Nephron progenitor cell (in vitro differentiated cells): ENCODE data around the gene SSU72.

Experiments used
- DNase-seq: peaks from one replicate; pipeline ENCODE4 v3.0.0; 2021
- H3K27ac Mint-ChIP-seq: 2 replicates; pipeline ENCODE4 v1.8.0; 2021; ENCODE audit warnings: mild to moderate bottlenecking, moderate library complexity, mixed read lengths
- H3K27me3 Mint-ChIP-seq: 2 replicates; pipeline ENCODE4 v1.8.0; 2021; ENCODE audit warnings: mild to moderate bottlenecking, low read depth, mixed read lengths; ENCODE audit not compliant: poor library complexity
- H3K36me3 Mint-ChIP-seq: 2 replicates; pipeline ENCODE4 v1.8.0; 2021; ENCODE audit warnings: low read depth, mixed read lengths
- H3K4me1 Mint-ChIP-seq: 2 replicates; pipeline ENCODE4 v1.8.0; 2021; ENCODE audit warnings: mixed read lengths
- H3K4me3 Mint-ChIP-seq: 2 replicates; pipeline ENCODE4 v1.8.0; 2021; ENCODE audit warnings: mild to moderate bottlenecking, moderate library complexity, mixed read lengths
- H3K9me3 Mint-ChIP-seq: 2 replicates; pipeline ENCODE4 v1.8.0; 2021; ENCODE audit warnings: mild to moderate bottlenecking, moderate library complexity, mixed read lengths
- TF ChIP-seq, protein P1 (sequence below): fragments of 200-600 bp; sonication (generic); IDR thresholded peaks from 2 replicates; pipeline ENCODE4 v1.5.0; 2021; ENCODE audit warnings: antibody characterized with exemption

Gene SSU72

DNA sequence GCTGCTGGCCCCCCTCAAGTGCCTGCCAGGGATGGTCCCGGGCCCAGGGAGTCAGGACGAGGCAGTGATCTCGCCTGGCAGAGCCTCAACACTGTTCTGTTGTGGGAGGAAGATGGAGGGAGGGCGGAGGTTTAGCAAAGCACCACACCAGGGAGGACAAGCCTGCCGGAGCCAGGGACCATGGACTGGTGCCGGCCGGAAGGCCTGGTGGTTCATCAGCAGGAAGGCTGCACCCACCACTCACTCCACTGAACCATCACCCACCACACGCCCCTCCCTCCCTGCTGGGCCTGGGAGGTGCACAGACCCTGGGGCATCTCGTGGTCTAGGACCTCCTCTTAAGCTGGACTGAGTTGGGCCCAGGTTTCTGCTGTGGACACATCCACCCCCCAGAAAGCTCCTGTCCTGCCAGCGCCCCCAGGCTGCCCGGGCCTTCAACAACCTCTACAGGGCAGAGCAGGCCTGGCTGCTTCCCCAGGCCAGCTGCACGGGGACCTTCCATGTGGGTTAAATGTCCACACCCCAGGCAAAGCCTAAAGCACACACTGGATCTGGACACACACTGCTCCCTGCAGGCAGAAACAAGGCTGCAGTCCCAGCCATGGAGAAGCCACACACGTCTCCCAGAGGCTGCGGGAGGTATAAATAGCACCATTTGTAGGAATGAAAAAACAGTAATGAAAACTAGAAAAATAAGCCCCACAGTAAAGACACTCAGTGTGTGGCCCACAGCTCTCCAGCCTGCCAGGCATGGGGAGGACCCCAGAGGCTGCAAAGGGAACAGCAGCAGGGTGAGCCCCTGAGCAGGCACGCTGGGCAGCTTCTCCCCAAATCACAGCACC, 23.9 kb downstream of the SSU72 start:
- Mint-ChIP-seq H3K9me3 (no peaks in the 10 kb centered on the region), H3K27me3 (no peaks in the 10 kb centered on the region), H3K27ac (no peak overlapping the region), H3K36me3 (peaks cover 9% of the 10 kb centered on the region), H3K4me1 (peaks cover 24% of the 10 kb centered on the region), H3K4me3 (no peak overlapping the region)
- TF ChIP-seq, protein P1, sequence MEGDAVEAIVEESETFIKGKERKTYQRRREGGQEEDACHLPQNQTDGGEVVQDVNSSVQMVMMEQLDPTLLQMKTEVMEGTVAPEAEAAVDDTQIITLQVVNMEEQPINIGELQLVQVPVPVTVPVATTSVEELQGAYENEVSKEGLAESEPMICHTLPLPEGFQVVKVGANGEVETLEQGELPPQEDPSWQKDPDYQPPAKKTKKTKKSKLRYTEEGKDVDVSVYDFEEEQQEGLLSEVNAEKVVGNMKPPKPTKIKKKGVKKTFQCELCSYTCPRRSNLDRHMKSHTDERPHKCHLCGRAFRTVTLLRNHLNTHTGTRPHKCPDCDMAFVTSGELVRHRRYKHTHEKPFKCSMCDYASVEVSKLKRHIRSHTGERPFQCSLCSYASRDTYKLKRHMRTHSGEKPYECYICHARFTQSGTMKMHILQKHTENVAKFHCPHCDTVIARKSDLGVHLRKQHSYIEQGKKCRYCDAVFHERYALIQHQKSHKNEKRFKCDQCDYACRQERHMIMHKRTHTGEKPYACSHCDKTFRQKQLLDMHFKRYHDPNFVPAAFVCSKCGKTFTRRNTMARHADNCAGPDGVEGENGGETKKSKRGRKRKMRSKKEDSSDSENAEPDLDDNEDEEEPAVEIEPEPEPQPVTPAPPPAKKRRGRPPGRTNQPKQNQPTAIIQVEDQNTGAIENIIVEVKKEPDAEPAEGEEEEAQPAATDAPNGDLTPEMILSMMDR, result peak; percentile 25
- no peak for DNase-seq

DNA sequence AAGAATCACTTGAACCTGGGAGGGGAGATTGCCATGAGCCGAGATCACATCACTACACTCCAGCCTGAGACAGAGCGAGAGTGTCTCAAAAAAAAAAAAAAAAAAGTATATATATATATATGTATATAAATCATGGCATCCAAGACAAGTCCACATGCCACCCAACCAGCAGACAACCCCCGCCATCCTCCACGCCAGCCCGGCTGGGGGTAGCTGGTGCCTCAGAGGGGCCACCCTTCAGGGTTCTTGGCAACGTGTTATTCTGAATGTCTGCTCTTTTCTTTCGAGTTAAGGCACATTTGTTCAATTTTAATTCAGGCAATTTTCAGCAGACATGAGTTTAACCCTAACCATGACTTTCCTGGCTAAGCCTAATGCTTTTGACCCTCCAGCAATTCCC, 24.6 kb downstream of the SSU72 start:
- H3K36me3 Mint-ChIP-seq, result peaks cover 6% of the 10 kb centered on the region
- peak overlapping the region; percentile 80 for H3K27ac Mint-ChIP-seq
- DNase-seq, result no peak
- no peak overlapping the region for H3K4me3 Mint-ChIP-seq
- peaks cover 17% of the 10 kb centered on the region for H3K4me1 Mint-ChIP-seq
- TF ChIP-seq, protein P1, result no peak
- no peaks in the 10 kb centered on the region for H3K27me3 Mint-ChIP-seq
- H3K9me3 Mint-ChIP-seq, result no peaks in the 10 kb centered on the region

DNA sequence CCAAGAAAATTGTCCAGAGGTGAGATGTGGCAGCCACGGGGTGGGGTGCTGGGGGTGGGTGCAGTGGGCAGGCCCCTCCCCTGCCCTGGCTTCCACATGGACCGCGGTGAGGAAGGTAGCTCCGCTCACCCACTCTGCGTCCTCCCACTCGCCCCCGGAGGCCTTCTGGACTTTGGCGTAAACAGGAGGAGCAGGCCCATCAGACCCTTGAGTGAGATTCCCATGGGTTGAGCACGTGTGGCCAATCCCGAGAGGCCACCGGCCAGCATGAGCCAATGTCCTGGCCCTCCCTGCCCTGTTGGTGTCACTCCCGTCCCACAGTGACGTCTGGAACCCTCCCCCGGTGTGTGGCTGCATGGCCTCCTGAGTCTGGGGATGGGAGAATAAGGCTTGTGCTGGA, 26.1 kb downstream of the SSU72 start:
- TF ChIP-seq, protein P1, result no peak
- Mint-ChIP-seq H3K4me3 (no peak overlapping the region), H3K27ac (peak overlapping the region; percentile 77), H3K36me3 (peaks cover 10% of the 10 kb centered on the region), H3K9me3 (no peaks in the 10 kb centered on the region), H3K27me3 (no peaks in the 10 kb centered on the region), H3K4me1 (peaks cover 7% of the 10 kb centered on the region)
- no peak for DNase-seq

DNA sequence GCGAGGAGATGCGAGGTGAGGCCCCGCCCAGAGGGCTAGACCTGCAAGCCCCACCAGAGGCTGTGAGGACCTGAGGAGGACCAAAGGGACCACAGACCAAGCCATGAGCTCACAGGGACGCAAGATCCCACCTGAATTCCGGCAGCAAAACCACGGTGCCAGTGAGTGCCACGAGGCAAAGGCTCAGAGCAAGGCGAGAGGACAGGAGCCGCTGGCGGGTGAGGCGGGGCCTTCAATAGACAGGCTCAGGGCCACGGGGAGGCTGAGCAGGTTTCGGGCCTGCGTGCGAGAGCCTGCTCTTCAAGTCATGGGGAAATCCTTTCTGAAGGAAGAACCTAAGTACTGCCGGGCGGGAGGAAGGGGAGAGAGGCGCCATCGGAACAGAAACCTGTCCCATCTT, 27.2 kb downstream of the SSU72 start:
- H3K4me3 Mint-ChIP-seq, result no peak overlapping the region
- TF ChIP-seq, protein P1, result no peak
- H3K27ac Mint-ChIP-seq, result peak overlapping the region; percentile 40

DNA sequence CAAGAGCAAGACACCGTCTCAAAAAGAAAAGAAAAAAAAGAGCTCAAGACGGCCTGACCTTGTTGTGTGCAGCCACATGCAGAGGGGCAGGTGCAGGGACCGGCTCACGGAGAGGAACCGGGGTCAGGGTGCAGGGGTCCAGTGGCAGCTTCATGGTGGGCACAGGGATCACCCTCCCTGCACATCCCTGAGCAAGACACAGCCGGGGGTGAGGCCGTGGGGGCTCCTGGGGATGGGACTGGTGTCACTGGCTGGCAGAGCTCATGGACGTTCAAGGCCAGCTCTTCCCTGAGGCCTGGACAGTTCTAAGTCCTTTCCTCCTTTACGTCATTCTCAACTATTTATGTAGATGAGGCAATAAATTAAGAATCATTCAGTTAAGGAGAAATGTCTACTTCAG, 27.7 kb downstream of the SSU72 start:
- H3K4me3 Mint-ChIP-seq, result no peak overlapping the region
- H3K27me3 Mint-ChIP-seq, result no peaks in the 10 kb centered on the region
- no peak for DNase-seq
- H3K4me1 Mint-ChIP-seq, result peaks cover 7% of the 10 kb centered on the region
- H3K27ac Mint-ChIP-seq, result no peak overlapping the region
- H3K36me3 Mint-ChIP-seq, result peaks cover 11% of the 10 kb centered on the region
- TF ChIP-seq, protein P1, result no peak
- H3K9me3 Mint-ChIP-seq, result no peaks in the 10 kb centered on the region

More for the DNA sequence above, 27.2 kb downstream of the SSU72 start:
- no peaks in the 10 kb centered on the region for H3K27me3 Mint-ChIP-seq
- H3K4me1 Mint-ChIP-seq, result peaks cover 7% of the 10 kb centered on the region
- no peak for DNase-seq
- no peaks in the 10 kb centered on the region for H3K9me3 Mint-ChIP-seq
- peaks cover 10% of the 10 kb centered on the region for H3K36me3 Mint-ChIP-seq
